Retinal pigment epithelial cell (primary cell): ENCODE data around the gene CAPRIN1.

Source experiments
- DNase-seq: peaks from one replicate; pipeline ENCODE4 v3.0.0-alpha.2; 2010; ENCODE audit warnings: low read depth
- H3K4me3 ChIP-seq: 2 replicates; pipeline ENCODE4 v1.5.1; 2011; ENCODE audit warnings: mild to moderate bottlenecking, low read length, control low read depth, moderate library complexity
- TF ChIP-seq, protein P1 (sequence below): conservative IDR thresholded peaks from 2 replicates; pipeline ENCODE4 v1.5.1; 2011; ENCODE audit warnings: low read depth, low read length, control low read depth, inconsistent platforms

Gene CAPRIN1

GRCh38 chr11:34072041-34072440 lies 20.5 kb downstream of the CAPRIN1 start:
- TF ChIP-seq, protein P1, sequence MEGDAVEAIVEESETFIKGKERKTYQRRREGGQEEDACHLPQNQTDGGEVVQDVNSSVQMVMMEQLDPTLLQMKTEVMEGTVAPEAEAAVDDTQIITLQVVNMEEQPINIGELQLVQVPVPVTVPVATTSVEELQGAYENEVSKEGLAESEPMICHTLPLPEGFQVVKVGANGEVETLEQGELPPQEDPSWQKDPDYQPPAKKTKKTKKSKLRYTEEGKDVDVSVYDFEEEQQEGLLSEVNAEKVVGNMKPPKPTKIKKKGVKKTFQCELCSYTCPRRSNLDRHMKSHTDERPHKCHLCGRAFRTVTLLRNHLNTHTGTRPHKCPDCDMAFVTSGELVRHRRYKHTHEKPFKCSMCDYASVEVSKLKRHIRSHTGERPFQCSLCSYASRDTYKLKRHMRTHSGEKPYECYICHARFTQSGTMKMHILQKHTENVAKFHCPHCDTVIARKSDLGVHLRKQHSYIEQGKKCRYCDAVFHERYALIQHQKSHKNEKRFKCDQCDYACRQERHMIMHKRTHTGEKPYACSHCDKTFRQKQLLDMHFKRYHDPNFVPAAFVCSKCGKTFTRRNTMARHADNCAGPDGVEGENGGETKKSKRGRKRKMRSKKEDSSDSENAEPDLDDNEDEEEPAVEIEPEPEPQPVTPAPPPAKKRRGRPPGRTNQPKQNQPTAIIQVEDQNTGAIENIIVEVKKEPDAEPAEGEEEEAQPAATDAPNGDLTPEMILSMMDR = no peak
- no peak overlapping the region for H3K4me3 ChIP-seq

DNA sequence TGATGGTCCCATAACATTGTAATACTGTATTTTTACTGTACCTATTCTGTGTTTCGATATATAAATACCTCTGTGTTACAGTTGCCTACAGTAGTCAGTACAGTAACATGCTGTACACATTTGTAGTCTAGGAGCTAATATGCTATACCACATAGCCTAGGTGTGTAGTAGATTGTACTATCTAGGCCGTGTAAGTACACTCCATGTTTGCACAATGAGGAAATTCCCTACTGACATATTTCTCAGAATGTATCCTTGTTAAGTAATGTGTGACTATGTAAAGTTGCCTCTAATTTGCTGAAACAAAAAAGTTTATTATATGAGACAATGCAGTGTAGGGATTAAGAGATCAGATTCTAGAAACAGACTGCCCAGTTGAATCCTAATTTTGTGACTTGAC lies 21.3 kb downstream of the CAPRIN1 start:
- TF ChIP-seq, protein P1 = no peak
- DNase-seq = no peak
- no peak overlapping the region for H3K4me3 ChIP-seq

More at GRCh38 chr11:34072041-34072440, 20.5 kb downstream of the CAPRIN1 start:
- DNase-seq = no peak

- H3K4me3 ChIP-seq = no peak overlapping the region
- TF ChIP-seq, protein P1 = no peak
- no peak for DNase-seq
Observed at GRCh38 chr11:34074391-34074790, 22.9 kb downstream of the CAPRIN1 start.

GRCh38 chr11:34075178-34075820 lies 23.8 kb downstream of the CAPRIN1 start:
- DNase-seq = peak; percentile 54
- TF ChIP-seq, protein P1 = no peak
- no peak overlapping the region for H3K4me3 ChIP-seq

GRCh38 chr11:34080609-34081008 lies 29.1 kb downstream of the CAPRIN1 start:
- DNase-seq = no peak
- TF ChIP-seq, protein P1 = no peak
- no peak overlapping the region for H3K4me3 ChIP-seq

- no peak for DNase-seq
- TF ChIP-seq, protein P1 = no peak
- H3K4me3 ChIP-seq = no peak overlapping the region
Observed at GRCh38 chr11:34084637-34085036, 33.1 kb downstream of the CAPRIN1 start.

DNA sequence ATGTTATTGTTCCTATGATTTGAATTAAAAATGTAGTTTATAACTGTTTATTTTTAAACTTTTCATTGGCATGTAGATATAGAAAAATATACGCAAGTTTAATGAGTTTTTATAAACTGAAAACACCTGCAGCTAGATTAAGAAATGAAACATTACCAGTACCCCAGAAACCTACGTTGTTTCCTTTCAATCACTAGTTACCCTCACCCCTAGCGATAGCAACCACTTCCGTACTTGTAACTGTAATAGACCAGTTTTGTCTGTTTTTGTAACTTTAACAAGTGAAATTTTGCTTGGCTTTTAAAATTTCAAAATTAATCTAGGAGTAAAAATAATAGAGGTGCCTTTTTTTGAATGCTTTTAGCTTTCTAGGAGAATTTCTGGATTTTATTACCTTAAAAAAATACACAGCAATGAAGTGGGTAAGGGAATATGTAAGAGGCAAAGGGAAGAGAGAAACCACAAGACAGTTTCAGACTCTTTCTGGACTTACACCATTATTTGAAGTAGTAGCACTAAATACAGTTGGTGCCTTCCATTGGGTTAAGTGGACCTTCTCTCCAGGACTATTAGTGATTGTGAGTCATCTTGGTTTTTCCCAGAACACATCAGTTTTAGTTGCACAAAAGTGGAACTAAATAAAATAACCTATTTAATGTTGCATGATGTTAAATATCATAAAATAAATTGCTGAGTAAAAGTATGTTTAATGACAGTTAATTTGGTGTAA lies 35.2 kb downstream of the CAPRIN1 start:
- no peak overlapping the region for H3K4me3 ChIP-seq
- TF ChIP-seq, protein P1 = no peak
- DNase-seq = no peak
